Measurements from ENCODE around the gene MRPL10. TPM values are rescaled to one million over a fixed set of nuclear protein-coding genes. Genes with fewer than 3 reads are reported as not detected.

Gene MRPL10
- total and polyA plus RNA-seq, 2 donors (not counting 3 experiments of a cell fraction or from before 2014, with no cell fraction given), result 43.4 to 84.0 TPM

GRCh38 chr17:47816947-47817346 is 14.4 kb downstream of the MRPL10 start:
- H4K20me1 ChIP-seq (replicated peaks; ENCODE audit: control insufficient read depth, extremely low read depth, insufficient read depth, low read length), result no peaks in the 10 kb centered on the region
- H3K27me3 ChIP-seq (ENCODE audit: control insufficient read depth in 2 of 2, insufficient read depth in 2 of 2, low read length in 2 of 2), result no peaks in the 10 kb centered on the region
- ChIA-PET CTCF (no interaction called here), POLR2A (no interaction called here)
- H3K4me2 ChIP-seq (ENCODE audit: insufficient read depth, low read length), result no peak overlapping the region
- H3K79me2 ChIP-seq (ENCODE audit: control insufficient read depth, insufficient read depth, low read length), result peaks cover 9% of the 10 kb centered on the region
- H3K36me3 ChIP-seq (ENCODE audit: control insufficient read depth in 2 of 2, extremely low read depth in 1 of 2, insufficient read depth in 2 of 2, low read length in 2 of 2), result peaks cover 3 to 49% of the 10 kb centered on the region in 2 experiments
- intact Hi-C loops (cut with micrococcal nuclease), result no loop called here
- H3K9ac ChIP-seq (replicated peaks; ENCODE audit: extremely low read depth, insufficient read depth, low read length), result no peak overlapping the region
- FAIRE-seq, result no peak
- H3K9me3 ChIP-seq (replicated peaks; ENCODE audit: control insufficient read depth, insufficient read depth, low read length), result no peaks in the 10 kb centered on the region
- peaks cover 12% of the 10 kb centered on the region for H3K4me1 ChIP-seq (ENCODE audit: control insufficient read depth, extremely low read depth, insufficient read depth, low read length)
- no peak for DNase-seq (ENCODE audit: low read depth, low spot score)
- BruUV-seq (replicated peaks), result no TSS peak
- H2AFZ ChIP-seq (ENCODE audit: low read depth, low read length), result no peak overlapping the region
- TF ChIP-seq GATA2 (IDR thresholded peaks at IDR 0.05; ENCODE audit: insufficient read depth, insufficient read length, low read depth, low read length), result no peak
- no peak for TF ChIP-seq POLR2AphosphoS5 (IDR thresholded peaks at IDR 0.05; ENCODE audit: insufficient read depth, low read depth, low read length)
- TF ChIP-seq POLR2A (IDR thresholded peaks at IDR 0.05; ENCODE audit: low read depth, low read length), result no peak
- no peak for TF ChIP-seq MAX (IDR thresholded peaks at IDR 0.05; ENCODE audit: insufficient read depth, insufficient read length)
- TF ChIP-seq JUN (IDR thresholded peaks at IDR 0.05; ENCODE audit: borderline replicate concordance, insufficient read depth, insufficient read length, low read depth), result no peak
- TF ChIP-seq FOS (IDR thresholded peaks at IDR 0.05; ENCODE audit: borderline replicate concordance, insufficient read depth, low read length), result no peak
- TF ChIP-seq CTCF (IDR thresholded peaks at IDR 0.05; ENCODE audit: extremely low read depth in 1 of 2, insufficient read depth in 1 of 2, low read depth in 1 of 2, low read length in 2 of 2), result no peak
- no peak for TF ChIP-seq EZH2 (IDR thresholded peaks at IDR 0.05; ENCODE audit: borderline replicate concordance, low read depth, low read length, severe bottlenecking)
- TF ChIP-seq MYC (IDR thresholded peaks at IDR 0.05; ENCODE audit: low read depth, low read length), result no peak
- H3K4me3 ChIP-seq (replicated peaks in 1 of 3; ENCODE audit: insufficient read depth in 1 of 3, low read depth in 1 of 3, low read length in 3 of 3), result no peak overlapping the region
- H3K27ac ChIP-seq (ENCODE audit: insufficient read depth, low read depth, low read length), result no peak overlapping the region
- H3K9me1 ChIP-seq (replicated peaks; ENCODE audit: control insufficient read depth, extremely low read depth, insufficient read depth, low read length), result no peaks in the 10 kb centered on the region
- dilution Hi-C loops (cut with MboI; ENCODE audit: extremely low pct_ligation_motif_present, low sequenced_read_pairs), result no loop called here
